ENCODE measurements around the gene METTL27.

METTL27 gene

GRCh38 chr7:73842067-73842976, at the start of gene METTL27:
Gene METTL27 (minus strand): TSS chr7:73842516. CDS start chr7:73842140, 376 bp downstream.
- H3K27me3 Mint-ChIP-seq (ENCODE audit: low read depth) = peaks cover 4% of the 10 kb centered on the region
- H3K4me3 Mint-ChIP-seq = peak within 1 kb of the TSS; percentile 91 to 93 (median 92)
- peaks cover 27% of the 10 kb centered on the region for H3K4me1 Mint-ChIP-seq
- H3K27ac Mint-ChIP-seq = peak within 1 kb of the TSS; percentile 58 to 89 (median 87)
- TF ChIP-seq CTCF (IDR thresholded peaks at IDR 0.05; ENCODE audit: unreplicated experiment in 3 of 3) = no peak
- H3K9me3 Mint-ChIP-seq = no peaks in the 10 kb centered on the region
- H3K36me3 Mint-ChIP-seq (ENCODE audit: low read depth) = no peaks in the 10 kb centered on the region

- H3K27me3 Mint-ChIP-seq (ENCODE audit: low read depth) = peaks cover 22% of the 10 kb centered on the region
- H3K4me3 Mint-ChIP-seq = peak overlapping the region in 1 of 3 experiments; percentile 6
- H3K36me3 Mint-ChIP-seq (ENCODE audit: low read depth) = peaks cover 4% of the 10 kb centered on the region
- no peak for TF ChIP-seq CTCF (IDR thresholded peaks at IDR 0.05; ENCODE audit: unreplicated experiment in 3 of 3)
- H3K4me1 Mint-ChIP-seq = peaks cover 75% of the 10 kb centered on the region
- peaks cover 8% of the 10 kb centered on the region for H3K9me3 Mint-ChIP-seq
- H3K27ac Mint-ChIP-seq = peak overlapping the region in 2 of 3 experiments; percentile 58 to 77
Observed at GRCh38 chr7:73891178-73891885, 49.0 kb upstream of the METTL27 start.

GRCh38 chr7:73890555-73891147, 48.3 kb upstream of the METTL27 start:
- no peaks in the 10 kb centered on the region for H3K36me3 Mint-ChIP-seq (ENCODE audit: low read depth)
- H3K4me1 Mint-ChIP-seq = peaks cover 77% of the 10 kb centered on the region
- peak overlapping the region in 1 of 3 experiments; percentile 26 for H3K4me3 Mint-ChIP-seq
- peak overlapping the region; percentile 59 to 96 (median 89) for H3K27ac Mint-ChIP-seq
- peaks cover 4% of the 10 kb centered on the region for H3K9me3 Mint-ChIP-seq
- no peak for TF ChIP-seq CTCF (IDR thresholded peaks at IDR 0.05; ENCODE audit: unreplicated experiment in 3 of 3)
- peaks cover 26% of the 10 kb centered on the region for H3K27me3 Mint-ChIP-seq (ENCODE audit: low read depth)

- Mint-ChIP-seq H3K9me3 (no peaks in the 10 kb centered on the region), H3K4me1 (peaks cover 61% of the 10 kb centered on the region), H3K27me3 (ENCODE audit: low read depth) (peaks cover 30% of the 10 kb centered on the region), H3K4me3 (no peak overlapping the region), H3K27ac (peak overlapping the region in 2 of 3 experiments; percentile 81 to 84), H3K36me3 (ENCODE audit: low read depth) (no peaks in the 10 kb centered on the region)
- TF ChIP-seq CTCF (IDR thresholded peaks at IDR 0.05; ENCODE audit: unreplicated experiment in 3 of 3) = no peak
Observed at GRCh38 chr7:73888959-73889358, 46.6 kb upstream of the METTL27 start.

- Mint-ChIP-seq H3K4me3 (no peak overlapping the region), H3K4me1 (peaks cover 52% of the 10 kb centered on the region), H3K27ac (peak overlapping the region in 2 of 3 experiments; percentile 81 to 94), H3K9me3 (no peaks in the 10 kb centered on the region), H3K36me3 (ENCODE audit: low read depth) (no peaks in the 10 kb centered on the region), H3K27me3 (ENCODE audit: low read depth) (peaks cover 29% of the 10 kb centered on the region)
- no peak for TF ChIP-seq CTCF (IDR thresholded peaks at IDR 0.05; ENCODE audit: unreplicated experiment in 3 of 3)
Observed at GRCh38 chr7:73887762-73888161, 45.4 kb upstream of the METTL27 start.

Measured in nephron (organoid).